GM18909 (cell line): ENCODE measurements around the gene GNG7.
"Not testable (repeated sequence)": the region's sequence is repeated elsewhere in the genome, so short reads cannot be mapped to it uniquely, and the experiment has no call there.

Experiments
- ATAC-seq: cut with Tn5 transposase; IDR thresholded peaks from one replicate; pipeline ENCODE4 v1.9.1; 2021; ENCODE audit warnings: mild to moderate bottlenecking; ENCODE audit not compliant: unreplicated experiment, poor library complexity

Gene GNG7

DNA sequence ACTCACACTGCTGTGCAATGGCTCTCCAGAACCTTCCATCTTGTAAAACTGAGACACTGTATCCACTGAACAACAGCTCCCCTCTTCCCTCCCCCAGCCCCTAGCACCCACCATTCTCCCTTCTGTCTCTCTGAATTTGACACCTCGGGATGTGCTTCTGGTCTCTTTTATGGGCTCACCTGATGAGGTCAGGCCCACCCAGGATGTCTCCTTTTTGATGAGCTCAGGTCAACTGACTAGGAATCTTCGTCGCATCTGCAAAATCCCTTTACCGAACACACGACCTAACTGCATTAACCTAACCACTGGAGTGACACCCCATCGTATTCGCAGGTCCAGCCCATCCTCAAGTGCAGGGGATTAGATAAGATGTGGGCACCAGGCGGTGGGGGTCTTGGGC is 73.9 kb downstream of the GNG7 start:
- no peak for ATAC-seq

DNA sequence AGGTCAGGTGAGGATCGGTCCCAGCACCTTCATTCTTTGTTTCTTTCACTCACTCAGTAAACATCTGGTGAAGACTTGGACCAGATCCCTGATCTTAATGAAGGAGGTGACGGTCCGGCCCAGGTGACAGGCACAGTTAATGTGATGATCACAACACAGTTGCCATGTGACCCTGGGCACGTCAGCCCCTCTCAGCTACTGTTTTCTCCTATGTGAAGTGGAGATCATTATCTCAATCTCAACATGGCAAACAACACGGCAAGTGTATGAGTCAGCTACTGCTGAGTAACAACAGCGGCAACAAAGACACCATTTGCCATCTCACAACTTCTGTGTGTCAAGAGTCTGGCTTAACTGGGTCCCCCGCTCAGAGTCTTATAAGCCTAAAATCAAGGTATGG is 74.6 kb downstream of the GNG7 start:
- no peak for ATAC-seq

DNA sequence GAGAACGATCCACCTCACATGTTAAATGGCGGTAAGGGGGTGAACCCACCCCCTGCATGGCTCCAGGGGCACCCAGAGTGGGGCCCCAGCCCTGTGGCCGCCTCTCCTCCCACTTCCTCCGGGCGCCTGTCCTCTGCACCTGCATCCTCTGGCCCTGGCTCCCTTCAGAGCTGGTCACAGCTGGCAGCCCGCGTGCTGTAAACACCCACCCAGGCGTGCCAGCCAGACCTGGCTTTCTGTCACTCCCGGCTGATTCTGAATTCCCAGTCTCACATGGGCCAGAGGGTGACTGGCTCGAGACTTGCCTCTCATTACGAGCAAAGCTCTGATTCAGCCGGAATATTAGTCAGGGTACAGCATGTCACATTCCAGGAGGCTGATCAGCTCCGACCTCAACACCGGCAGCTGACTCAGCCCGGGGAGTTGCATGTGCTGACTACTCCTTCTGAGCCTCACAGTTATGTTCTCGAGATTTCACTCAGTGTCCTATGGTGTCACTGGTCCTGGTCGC is 75.1 kb downstream of the GNG7 start:
- no peak for ATAC-seq

DNA sequence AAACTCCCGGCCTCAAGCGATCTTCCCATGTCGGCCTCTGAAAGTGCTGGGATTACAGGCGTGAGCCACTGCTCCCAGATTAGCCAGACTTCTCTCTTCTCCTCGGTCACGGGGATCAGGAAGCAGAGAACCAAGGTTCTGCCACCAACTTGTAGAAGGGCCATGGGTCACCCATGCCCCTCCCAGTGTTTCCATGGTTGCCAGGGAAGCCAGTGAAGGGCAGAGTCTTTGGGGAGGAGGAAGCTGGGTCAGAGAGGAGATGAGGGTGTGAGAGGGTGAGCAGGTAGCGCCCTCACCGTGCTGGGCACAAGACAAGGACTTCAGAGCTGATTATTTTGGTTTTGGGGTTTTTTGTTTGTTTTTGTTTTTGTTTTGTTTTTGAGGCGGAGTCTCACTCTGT is 77.1 kb downstream of the GNG7 start:
- ATAC-seq: no peak

DNA sequence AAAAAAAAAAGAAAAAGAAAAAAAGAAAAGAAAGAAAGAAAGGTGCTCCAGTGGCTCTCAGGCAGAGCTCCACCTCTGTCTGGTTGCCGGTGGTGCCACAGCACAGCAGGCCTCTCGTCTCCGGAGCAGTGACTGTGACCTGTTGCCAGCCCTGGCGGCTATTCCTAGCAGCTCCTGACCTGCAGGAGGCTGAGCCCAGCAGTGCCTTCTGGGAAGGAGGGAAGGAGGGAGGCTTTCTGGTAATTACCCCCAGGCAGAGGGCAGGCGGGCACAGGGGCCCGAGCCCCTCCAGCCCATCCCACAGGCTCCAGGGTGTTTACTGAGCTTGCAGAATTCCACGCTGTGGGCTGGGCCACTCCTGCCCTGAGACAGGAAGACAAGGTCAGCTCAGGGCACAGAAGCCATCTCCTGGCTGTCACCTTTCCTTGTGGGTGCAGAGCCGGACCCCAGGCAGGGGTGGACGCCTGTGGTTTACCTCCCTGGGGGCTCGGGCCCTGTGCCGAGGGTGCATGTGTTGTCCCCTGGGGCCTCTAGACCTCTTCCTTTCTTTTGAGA is 77.9 kb downstream of the GNG7 start:
- no peak for ATAC-seq

DNA sequence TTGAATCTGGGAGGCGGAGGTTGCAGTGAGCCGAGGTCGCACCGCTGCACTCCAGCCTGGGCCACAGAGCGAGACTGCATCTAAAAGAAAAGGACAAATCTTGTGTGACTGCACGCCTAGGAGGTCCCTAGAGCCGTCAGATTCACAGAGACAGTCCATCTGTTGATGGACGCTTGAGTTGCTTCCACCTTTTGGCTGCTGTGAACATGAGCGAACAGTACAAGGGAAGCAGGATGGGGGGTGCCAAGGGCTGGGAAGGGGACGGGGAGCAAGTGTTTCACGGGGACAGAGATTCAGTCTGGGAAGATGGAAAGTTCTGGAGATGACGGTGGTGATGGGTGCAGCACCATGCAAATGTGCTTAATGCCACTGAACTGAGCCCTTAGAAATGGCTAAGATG is 78.7 kb downstream of the GNG7 start:
- ATAC-seq: no peak

DNA sequence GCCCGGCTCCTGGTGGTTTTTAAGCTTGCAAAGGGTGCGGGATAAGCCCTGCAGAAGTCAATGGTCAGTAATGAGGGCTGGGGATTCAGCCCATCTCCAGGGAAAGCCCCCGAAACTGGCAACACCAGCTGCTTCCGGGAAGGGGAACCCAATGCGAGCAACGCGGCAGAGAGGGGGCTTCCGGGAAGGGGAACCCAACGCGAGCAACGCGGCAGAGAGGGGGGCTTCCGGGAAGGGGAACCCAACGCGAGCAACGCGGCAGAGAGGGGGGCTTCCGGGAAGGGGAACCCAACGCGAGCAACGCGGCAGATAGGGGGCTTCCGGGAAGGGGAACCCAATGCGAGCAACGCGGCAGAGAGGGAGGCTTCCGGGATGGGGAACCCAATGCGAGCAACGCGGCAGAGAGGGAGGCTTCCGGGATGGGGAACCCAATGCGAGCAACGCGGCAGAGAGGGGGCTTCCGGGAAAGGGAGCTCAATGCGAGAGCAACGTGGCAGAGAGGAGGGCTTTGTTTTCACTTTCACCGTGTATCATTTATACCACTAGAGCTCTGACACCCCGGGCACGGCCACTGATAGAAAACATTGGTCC is 80.0 kb downstream of the GNG7 start:
- ATAC-seq: not testable (repeated sequence)

DNA sequence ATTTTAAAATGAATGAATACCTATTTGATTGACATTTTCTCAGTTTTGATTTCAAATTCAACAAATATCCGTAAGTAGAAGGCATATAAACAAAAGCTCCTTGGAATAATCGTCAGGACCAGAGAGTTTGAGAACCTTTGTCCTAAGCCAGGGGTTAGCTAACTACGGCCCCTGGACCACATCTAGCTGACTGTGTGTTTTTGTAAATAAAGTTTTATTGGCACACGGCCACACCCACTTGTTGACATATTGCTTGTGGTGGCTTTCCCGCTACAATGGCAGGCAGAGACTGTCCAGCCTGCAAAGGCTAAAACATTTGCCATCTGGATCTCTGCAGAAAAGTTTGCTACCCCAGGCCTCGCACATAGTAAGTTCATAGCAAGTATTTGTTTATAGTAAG is 83.4 kb downstream of the GNG7 start:
- no peak for ATAC-seq

DNA sequence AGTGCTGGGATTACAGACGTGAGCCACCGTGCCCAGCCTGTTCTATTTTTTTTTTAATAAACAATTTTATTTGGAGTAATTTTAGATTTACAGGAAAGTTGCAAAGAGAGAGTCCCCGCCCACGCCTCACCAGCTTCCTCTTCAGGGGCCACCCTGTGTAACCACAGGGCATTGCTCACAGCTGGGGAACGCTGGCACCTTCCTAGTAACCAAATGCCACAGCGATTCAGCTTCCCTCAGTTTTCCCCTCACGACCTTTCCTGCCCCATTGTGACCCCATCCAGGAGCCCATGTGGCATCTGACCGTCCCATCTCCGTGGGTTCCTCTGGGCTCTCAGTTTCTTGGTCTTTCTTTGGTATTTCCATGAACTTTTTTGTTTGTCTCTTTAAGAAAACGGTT is 83.9 kb downstream of the GNG7 start:
- ATAC-seq: no peak

DNA sequence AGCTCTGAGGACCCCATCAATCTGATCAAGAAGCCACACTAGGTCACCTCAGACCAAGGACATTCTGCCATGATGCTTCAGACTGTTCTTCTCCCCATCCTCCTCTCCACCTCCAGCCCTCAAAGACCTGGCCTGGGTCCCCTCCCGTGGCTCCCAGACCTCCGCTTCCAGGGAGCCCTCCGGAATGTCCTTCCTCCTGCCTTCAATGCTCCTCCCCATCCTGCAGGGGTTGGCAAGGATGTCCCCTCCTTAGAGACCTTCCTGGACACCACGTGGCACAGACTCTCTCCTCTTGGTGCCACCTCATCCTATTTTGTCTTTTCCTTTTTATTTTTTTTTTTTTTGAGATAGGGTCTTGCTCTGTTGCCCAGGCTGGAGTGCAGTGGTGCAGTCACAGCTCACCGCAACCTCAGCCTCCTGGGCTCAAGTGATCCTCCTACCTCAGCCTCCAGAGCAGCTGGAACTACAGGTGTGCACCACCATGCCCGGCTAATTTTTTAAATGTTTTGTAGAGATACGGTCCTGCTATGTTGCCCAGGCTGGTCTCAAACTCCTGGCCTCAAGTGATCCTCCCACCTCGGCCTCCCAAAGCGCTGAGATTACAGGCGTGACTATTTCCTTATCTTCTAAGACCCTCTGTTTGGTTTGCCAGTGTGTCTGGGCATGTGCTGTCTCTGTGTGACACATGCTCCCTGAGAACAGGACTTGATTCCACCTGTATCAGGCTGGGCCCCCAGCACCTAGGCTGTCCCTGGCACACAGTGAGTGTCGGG is 84.9 kb downstream of the GNG7 start:
- no peak for ATAC-seq

DNA sequence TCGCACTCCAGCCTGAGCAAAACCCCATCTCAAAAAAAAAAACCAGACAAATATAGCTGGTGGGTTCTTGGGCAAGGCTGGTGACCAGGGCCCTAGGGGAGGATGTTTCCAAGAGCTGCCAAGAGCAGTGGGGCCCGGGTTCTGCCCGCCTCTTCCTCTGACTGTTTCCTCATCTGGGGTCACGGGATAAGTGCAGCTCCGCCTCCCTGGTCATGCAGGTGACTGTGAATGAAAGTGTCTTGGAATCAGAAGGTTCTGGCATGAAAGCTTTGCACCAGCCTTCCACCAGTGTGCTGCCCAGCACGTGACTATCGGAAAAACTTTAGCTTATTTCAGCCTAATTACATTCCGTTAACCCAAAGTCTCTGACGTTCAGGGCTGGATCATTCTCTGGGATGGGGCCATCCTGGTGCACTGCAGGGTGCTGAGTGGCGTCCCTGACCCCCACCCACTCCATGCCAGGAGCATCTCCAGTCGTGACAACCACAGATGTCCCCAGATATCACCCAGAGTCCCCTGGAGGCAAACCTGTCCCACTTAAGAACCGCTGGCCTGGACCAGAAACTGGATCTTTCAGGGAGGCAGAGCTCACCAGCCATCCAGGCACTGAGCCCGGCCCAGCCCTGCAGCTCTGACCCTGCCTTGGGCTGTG is 85.6 kb downstream of the GNG7 start:
- no peak for ATAC-seq

DNA sequence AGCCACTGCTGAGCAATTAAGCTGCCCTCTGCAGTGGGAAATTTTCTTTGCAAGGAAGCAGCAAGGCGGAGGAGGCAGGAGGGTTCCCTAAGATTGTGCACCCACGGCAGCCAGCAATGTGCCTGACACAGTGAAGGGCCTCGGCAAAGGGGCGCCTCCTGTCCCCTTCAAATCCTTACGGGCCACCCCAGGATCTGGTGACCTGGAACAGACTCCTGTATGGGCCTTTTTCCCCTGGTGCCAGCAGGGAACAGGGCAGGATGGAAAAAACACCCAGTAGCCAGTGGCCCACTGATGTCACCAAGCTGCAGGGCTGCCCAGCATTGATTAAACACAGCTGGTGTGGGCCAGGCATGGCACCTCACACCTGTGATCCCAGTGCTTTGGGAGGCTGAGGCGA is 86.7 kb downstream of the GNG7 start:
- no peak for ATAC-seq

DNA sequence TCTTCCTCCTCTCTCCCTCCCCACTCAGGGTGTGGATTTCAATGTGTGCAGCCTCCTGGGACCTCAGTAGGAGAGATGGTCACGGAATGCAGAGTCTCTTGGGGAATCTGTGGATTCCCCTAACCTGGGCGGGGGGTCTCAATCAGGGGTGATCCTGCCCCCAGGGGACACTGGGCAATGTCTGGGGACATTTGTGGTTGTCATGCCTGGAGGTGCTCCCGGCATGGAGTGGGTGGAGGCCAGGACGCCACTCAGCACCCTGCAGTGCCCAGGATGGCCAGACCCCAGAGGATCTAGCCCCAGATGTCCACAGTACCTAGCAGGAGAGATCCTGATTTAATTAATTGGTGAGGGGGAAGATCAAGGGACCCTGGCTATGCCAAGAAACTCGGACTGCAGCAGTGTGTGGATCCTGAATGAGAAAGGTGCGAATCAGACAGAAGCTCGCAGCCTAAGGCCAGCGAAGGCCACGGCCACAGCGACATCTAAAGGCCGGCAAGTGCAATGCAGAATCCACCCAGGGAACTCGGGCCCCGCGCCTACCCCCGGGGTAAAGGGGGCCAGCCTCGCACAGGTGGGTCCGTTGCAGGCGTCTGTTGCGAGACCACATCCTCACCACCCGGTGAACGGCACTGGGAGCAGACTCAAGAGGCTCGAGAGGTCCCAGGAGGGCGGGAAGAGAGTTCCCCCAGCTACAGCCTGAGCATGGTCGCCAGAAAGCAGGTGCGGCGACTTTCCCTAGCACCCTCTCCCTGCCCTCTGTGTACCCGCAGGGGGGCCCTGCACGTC is 88.8 kb downstream of the GNG7 start:
- ATAC-seq: no peak

DNA sequence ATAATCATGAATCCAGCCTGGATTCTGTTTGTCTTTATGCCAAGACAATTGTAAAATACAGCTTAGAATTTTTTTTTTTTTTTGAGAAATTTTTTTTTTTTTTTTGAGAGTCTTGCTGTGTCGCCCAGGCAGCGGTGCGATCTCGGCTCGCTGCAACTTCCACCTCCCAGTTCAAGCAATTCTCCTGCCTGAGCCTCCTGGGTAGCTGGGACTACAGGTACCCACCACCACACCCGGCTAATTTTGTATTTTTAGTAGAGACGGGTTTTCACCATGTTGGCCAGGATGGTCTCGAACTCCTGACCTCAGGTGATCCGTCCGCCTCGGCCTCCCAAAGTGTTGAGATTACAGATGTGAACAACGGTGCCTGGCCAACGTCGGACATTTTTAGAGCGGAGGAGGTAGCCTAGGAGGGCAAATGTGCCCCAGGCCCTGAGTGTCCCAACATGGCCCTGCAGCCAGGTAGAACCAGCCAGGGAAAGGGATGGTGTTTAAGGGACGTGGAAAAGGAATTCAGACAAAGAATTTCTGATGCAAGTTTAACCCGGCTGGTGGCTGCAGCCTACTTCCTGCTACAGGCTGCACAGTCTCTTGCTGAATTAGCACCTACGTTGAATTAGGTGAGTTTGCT is 89.8 kb downstream of the GNG7 start:
- ATAC-seq: no peak

DNA sequence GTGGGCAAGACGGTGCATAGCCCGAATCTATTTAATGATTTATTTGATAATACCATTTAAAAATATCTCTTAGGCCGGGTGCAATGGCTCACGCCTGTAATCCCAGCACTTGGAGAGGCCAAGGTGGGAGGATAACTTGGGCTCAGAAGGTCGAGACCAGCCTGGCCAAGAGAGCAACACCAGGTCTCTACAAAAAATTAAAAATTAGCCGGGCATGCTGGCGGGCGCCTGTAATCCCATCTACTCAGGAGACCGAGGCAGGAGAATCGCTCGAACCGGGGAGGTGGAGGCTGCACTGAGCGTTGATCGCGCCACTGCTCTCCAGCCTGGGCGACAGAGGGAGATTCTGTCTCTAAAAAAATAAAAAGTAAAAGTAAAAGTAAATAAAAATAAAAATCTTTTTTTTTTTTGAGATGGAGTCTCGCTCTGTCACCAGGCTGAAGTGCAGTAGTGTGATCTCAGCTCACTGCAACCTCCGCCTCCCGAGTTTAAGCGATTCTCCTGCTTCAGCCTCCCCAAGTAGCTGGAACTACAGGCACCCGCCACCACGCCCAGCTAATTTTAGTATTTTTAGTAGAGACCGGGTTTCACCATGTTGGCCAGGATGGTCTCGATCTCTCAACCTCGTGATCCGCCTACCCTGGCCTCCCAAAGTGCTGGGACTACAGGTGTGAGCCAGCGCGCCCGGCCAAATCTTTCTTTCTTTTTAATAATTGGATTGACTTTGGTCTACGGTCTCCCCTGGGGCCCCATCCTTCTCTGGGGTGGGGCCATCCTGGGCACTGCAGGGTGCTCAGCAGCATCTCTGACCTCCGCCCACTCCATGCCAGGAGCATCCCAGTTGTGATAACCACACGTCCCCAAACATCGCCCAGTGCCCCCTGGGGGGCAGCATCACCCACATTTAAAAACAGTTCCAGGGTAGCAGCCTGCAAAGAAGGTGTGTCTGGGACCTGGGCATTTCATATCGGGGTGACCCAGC is 90.7 kb downstream of the GNG7 start:
- no peak for ATAC-seq

DNA sequence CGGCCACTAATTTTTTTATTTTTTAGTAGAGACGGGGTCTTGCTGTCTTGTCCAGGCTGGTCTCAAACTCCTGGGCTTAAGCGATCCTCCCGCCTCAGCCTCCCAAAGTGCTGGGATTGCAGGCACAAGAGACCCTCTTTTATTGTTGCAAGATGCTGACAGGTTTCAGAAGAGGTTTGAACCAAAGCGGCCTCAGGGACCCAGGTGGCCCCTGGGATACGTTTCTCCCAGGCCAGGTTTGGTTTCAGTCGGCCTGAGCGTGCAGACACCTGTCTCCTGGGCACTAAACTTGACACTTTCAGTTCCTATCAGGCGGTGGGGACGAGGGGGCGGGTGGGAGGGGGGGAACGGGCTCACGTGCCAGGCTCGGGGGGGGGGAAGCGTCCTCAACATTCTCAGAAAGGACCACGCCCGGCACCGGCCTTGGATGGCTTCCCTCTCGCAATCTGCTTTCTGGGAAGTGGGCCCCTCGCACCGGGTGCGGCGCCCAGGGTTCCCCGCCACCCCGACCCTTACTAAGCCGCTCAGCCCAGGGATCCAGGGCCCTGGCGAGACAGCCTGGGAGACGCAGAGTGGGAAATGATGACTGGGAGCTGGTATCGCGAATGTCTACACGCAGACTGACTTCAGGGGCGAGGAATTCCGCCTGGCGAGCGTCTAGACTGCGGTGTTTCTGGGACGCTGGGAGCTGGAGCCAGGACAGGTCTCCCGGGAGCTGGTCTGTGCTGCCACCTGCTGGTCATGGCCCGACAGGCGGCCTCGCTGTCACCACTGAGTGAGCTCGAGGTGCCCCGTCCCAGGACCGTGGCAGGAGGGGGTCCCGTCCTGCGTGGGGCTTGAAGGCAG is 91.6 kb downstream of the GNG7 start:
- peak; percentile 38 for ATAC-seq

DNA sequence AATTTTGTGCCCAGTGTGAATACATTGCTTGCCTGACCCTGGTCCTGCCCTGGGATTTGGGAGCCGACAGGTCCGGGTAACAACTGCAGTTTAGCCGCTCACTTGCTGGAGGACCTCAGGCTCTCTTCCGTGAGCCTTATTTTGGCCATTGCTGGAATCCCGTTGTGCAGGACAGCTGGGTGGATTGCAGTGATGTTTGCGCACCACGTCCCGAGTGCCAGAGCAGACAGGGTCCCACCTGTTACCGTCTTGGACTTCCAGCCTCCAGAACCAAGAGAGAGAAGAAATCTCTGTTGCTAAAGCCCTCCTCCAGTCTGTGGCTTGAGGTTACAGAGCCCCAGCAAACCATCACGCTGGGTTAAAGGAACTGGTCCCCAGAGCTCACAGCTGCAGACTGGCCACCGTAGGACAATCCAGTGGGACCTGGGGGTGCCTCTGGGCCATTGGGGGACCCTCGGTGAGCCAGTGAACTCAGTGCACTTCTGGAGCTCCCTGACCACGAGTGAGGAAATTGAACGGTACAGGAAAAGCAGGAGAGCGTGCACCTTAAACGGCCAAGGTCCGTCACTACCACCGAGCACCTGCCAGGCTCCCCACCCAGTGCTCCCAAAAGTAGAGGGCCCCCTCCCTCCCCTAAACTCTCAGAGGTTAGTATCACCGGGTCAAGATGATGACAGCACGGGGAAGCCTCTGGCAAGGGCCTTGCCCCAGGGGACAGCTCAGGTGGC is 92.9 kb downstream of the GNG7 start:
- no peak for ATAC-seq
